ENCODE measurements around the gene DNAJB13. TPM values are rescaled to one million over a fixed set of nuclear protein-coding genes. Genes with fewer than 3 reads are reported as not detected.

Gene DNAJB13
- total and polyA plus RNA-seq, 2 of the 4 experiments (the other 2 are of a cell fraction): 0.18 to 0.48 TPM

GRCh38 chr11:74004046-74004695 is 53.3 kb downstream of the DNAJB13 start:
- H3K14ac ChIP-seq (replicated peaks; ENCODE audit: low read depth, low read length): no peak overlapping the region
- H4K20me1 ChIP-seq (ENCODE audit: insufficient read depth, low read length): no peaks in the 10 kb centered on the region
- no peak overlapping the region for H3K27ac ChIP-seq (ENCODE audit: insufficient read depth, low read length)
- H2BK5ac ChIP-seq (ENCODE audit: low read depth, low read length, poor library complexity, severe bottlenecking): no peak overlapping the region
- peaks cover 3% of the 10 kb centered on the region for H3K36me3 ChIP-seq (ENCODE audit: control insufficient read depth, insufficient read depth, low read length)
- no peak overlapping the region for H4K5ac ChIP-seq (ENCODE audit: low read depth, low read length)
- BruUV-seq (replicated peaks): no TSS peak
- H4K91ac ChIP-seq (ENCODE audit: insufficient read depth, low read depth, low read length): no peak overlapping the region
- H3K4me3 ChIP-seq (ENCODE audit: insufficient read depth, low read depth, low read length): no peak overlapping the region
- no peak overlapping the region for H2BK15ac ChIP-seq (ENCODE audit: low read depth, low read length)
- ATAC-seq (ENCODE audit: low read depth): no peak
- CTCF ChIA-PET: no interaction called here
- H3K4ac ChIP-seq (ENCODE audit: low read depth, low read length): no peak overlapping the region
- POLR2A ChIA-PET (ENCODE audit: unreplicated experiment): no interaction called here
- 40% methylated on average over 1 of the region's 6 CpGs; no CpG with 5 or more reads in 1 of the 2 experiments for WGBS, 2 experiments (ENCODE audit: extremely low coverage in 2 of 2, insufficient read length in 1 of 2)
- in situ Hi-C loops (cut with MboI; ENCODE audit: low sequenced_read_pairs): no loop called here
- intact Hi-C loops (cut with micrococcal nuclease): no loop called here
- no peak overlapping the region for H2AK9ac ChIP-seq (replicated peaks; ENCODE audit: low read depth, low read length, poor library complexity)
- H3K79me1 ChIP-seq (ENCODE audit: low read depth in 1 of 2, low read length in 2 of 2): no peaks in the 10 kb centered on the region
- dilution Hi-C loops (cut with HindIII; ENCODE audit: low sequenced_read_pairs, unreplicated experiment): no loop called here
- no peak overlapping the region for H4K8ac ChIP-seq (ENCODE audit: low read depth in 2 of 2, low read length in 2 of 2)
- H3K18ac ChIP-seq (ENCODE audit: low read depth, low read length): no peak overlapping the region
- no peak overlapping the region for H3K56ac ChIP-seq (ENCODE audit: extremely low read depth, insufficient read depth, low read length)
- no peaks in the 10 kb centered on the region for H3K27me3 ChIP-seq (ENCODE audit: control insufficient read depth, insufficient read depth, low read length)
- H3K9ac ChIP-seq (ENCODE audit: low read depth, low read length): no peak overlapping the region
- no peak overlapping the region for H2AFZ ChIP-seq (replicated peaks; ENCODE audit: low read length, poor library complexity)
- TF ChIP-seq BHLHE40 (IDR thresholded peaks at IDR 0.05; ENCODE audit: low read depth, low read length) (no peak), MAFK (IDR thresholded peaks at IDR 0.05; ENCODE audit: low read depth, low read length) (no peak), POLR2A (IDR thresholded peaks at IDR 0.05; ENCODE audit: low read depth, low read length) (no peak), CHD1 (IDR thresholded peaks at IDR 0.05; ENCODE audit: low read depth, low read length) (no peak), FOS (IDR thresholded peaks at IDR 0.05; ENCODE audit: low read depth, low read length) (no peak)
- no peak overlapping the region for H2BK120ac ChIP-seq (ENCODE audit: low read depth, low read length)
- no peak for DNase-seq
- no peaks in the 10 kb centered on the region for H3K9me3 ChIP-seq (ENCODE audit: control insufficient read depth, insufficient read depth, low read length)
- no peak overlapping the region for H2BK20ac ChIP-seq (ENCODE audit: low read depth, low read length)
- H3K4me2 ChIP-seq (ENCODE audit: low read depth, low read length): no peak overlapping the region
- no peak overlapping the region for H3K23ac ChIP-seq (ENCODE audit: low read depth, low read length)
- H2AK5ac ChIP-seq (ENCODE audit: low read depth, low read length): no peak overlapping the region
- no peaks in the 10 kb centered on the region for H3K4me1 ChIP-seq (ENCODE audit: control insufficient read depth, insufficient read depth, low read length)
- 0 out of 2 replicates have a peak, but pooled peaks cover 4% of the 10 kb centered on the region for H3K9me1 ChIP-seq (ENCODE audit: insufficient read depth, low read length)

All from IMR-90 (cell line).